H9 (cell line): ENCODE results near the gene AGAP3. TPM values are rescaled to one million over a fixed set of nuclear protein-coding genes. Genes with fewer than 3 reads are reported as not detected.

Source experiments
- DNase-seq: peaks from one replicate; pipeline ENCODE4 v3.0.0-alpha.2; 2017
- H2AFZ ChIP-seq: one replicate; pipeline ENCODE4 v1.6.1; 2013; ENCODE audit warnings: mild to moderate bottlenecking, low read length, control low read depth, moderate library complexity
- H2AK5ac ChIP-seq: 2 replicates; pipeline ENCODE4 v1.6.1; 2013; ENCODE audit warnings: low read length, control low read depth, mixed read lengths; ENCODE audit not compliant: insufficient read length
- H2BK120ac ChIP-seq: one replicate; pipeline ENCODE4 v1.6.1; 2013; ENCODE audit warnings: low read depth, mild to moderate bottlenecking, low read length, control low read depth, inconsistent platforms; ENCODE audit not compliant: poor library complexity, severe bottlenecking
- H2BK12ac ChIP-seq: 2 replicates; pipeline ENCODE4 v1.6.1; 2013; ENCODE audit warnings: low read length, control low read depth, mixed read lengths, low read depth; ENCODE audit not compliant: insufficient read length
- H2BK15ac ChIP-seq: 2 replicates; pipeline ENCODE4 v1.6.1; 2013; ENCODE audit warnings: low read depth, low read length, control low read depth
- H2BK20ac ChIP-seq: one replicate; pipeline ENCODE4 v1.6.1; 2013; ENCODE audit warnings: low read depth, mild to moderate bottlenecking, low read length, control low read depth, inconsistent platforms; ENCODE audit not compliant: poor library complexity, severe bottlenecking
- H2BK5ac ChIP-seq: 2 replicates; pipeline ENCODE4 v1.6.1; 2013; ENCODE audit warnings: low read length, control low read depth, mixed read lengths; ENCODE audit not compliant: insufficient read length
- H3K14ac ChIP-seq: 2 replicates; pipeline ENCODE4 v1.6.1; 2013; ENCODE audit warnings: low read length, control low read depth; ENCODE audit not compliant: insufficient read depth
- H3K18ac ChIP-seq: 2 replicates; pipeline ENCODE4 v1.6.1; 2013; ENCODE audit warnings: low read depth, mild to moderate bottlenecking, mixed read lengths, low read length, control low read depth; ENCODE audit not compliant: insufficient read length
- H3K23ac ChIP-seq: 2 replicates; pipeline ENCODE4 v1.6.1; 2013; ENCODE audit warnings: low read length, control low read depth, mixed read lengths, low read depth; ENCODE audit not compliant: insufficient read length
- H3K23me2 ChIP-seq: 2 replicates; pipeline ENCODE4 v1.6.1; 2013; ENCODE audit warnings: low read depth, mild to moderate bottlenecking, mixed read lengths, low read length, control low read depth; ENCODE audit not compliant: insufficient read length, poor library complexity, severe bottlenecking
- H3K27ac ChIP-seq: 2 replicates; pipeline ENCODE4 v1.5.1; 2013; ENCODE audit warnings: low read length, control low read depth, mixed read lengths, low read depth; ENCODE audit not compliant: insufficient read length
- H3K27me3 ChIP-seq: 2 replicates; pipeline ENCODE4 v1.6.1; 2013; ENCODE audit warnings: low read length, control low read depth, inconsistent platforms; ENCODE audit not compliant: insufficient read depth
- H3K4ac ChIP-seq: 2 replicates; pipeline ENCODE4 v1.6.1; 2013; ENCODE audit warnings: low read depth, mild to moderate bottlenecking, control low read depth, inconsistent platforms, low read length, moderate library complexity
- H3K4me1 ChIP-seq: 2 replicates; pipeline ENCODE4 v1.6.1; 2013; ENCODE audit warnings: low read length, control low read depth, inconsistent platforms; ENCODE audit not compliant: insufficient read depth
- H3K4me2 ChIP-seq: 2 replicates; pipeline ENCODE4 v1.6.1; 2013; ENCODE audit warnings: low read length, control low read depth, mixed read lengths; ENCODE audit not compliant: insufficient read length, insufficient read depth
- H3K56ac ChIP-seq: 2 replicates; pipeline ENCODE4 v1.6.1; 2013; ENCODE audit warnings: low read depth, mild to moderate bottlenecking, mixed read lengths, low read length, control low read depth; ENCODE audit not compliant: insufficient read length
- H3K79me1 ChIP-seq: 2 replicates; pipeline ENCODE4 v1.6.1; 2013; ENCODE audit warnings: low read depth, mild to moderate bottlenecking, moderate library complexity, low read length, control low read depth, inconsistent platforms; ENCODE audit not compliant: insufficient read depth, poor library complexity, severe bottlenecking
- H3K79me2 ChIP-seq: 2 replicates; pipeline ENCODE4 v1.6.1; 2013; ENCODE audit warnings: low read length, control low read depth, inconsistent platforms; ENCODE audit not compliant: insufficient read depth
- H3K9ac ChIP-seq: 2 replicates; pipeline ENCODE4 v1.6.1; 2013; ENCODE audit warnings: low read length, control low read depth, mixed read lengths; ENCODE audit not compliant: insufficient read length; ENCODE audit errors: extremely low read depth
- H3K9me3 ChIP-seq: one replicate; pipeline ENCODE4 v1.6.1; 2013; ENCODE audit warnings: low read depth, low read length, inconsistent platforms; ENCODE audit not compliant: control insufficient read depth
- H3T11ph ChIP-seq: one replicate; pipeline ENCODE4 v1.6.1; 2013; ENCODE audit warnings: mild to moderate bottlenecking, low read length, control low read depth, inconsistent platforms
- H4K20me1 ChIP-seq: one replicate; pipeline ENCODE4 v1.6.1; 2013; ENCODE audit not compliant: control insufficient read depth, insufficient read length, insufficient read depth
- H4K5ac ChIP-seq: 2 replicates; pipeline ENCODE4 v1.6.1; 2013; ENCODE audit warnings: low read depth, mild to moderate bottlenecking, mixed read lengths, low read length, control low read depth; ENCODE audit not compliant: insufficient read length
- H4K8ac ChIP-seq: replicated peaks from 2 replicates; pipeline ENCODE4 v1.6.1; 2013; ENCODE audit warnings: low read length, control low read depth, mixed read lengths, low read depth; ENCODE audit not compliant: insufficient read length
- H4K91ac ChIP-seq: 2 replicates; pipeline ENCODE4 v1.6.1; 2013; ENCODE audit warnings: low read depth, mild to moderate bottlenecking, moderate library complexity, mixed read lengths, low read length, control low read depth; ENCODE audit not compliant: insufficient read length
- H3K27ac Mint-ChIP-seq, 3 experiments: 2 replicates in 2 of 3; 3 replicates in 1 of 3; pipeline ENCODE4 v1.8.0; 2020 to 2021; ENCODE audit warnings: mixed read lengths in 3 of 3, mild to moderate bottlenecking in 1 of 3, moderate library complexity in 1 of 3
- H3K27me3 Mint-ChIP-seq: 2 replicates; pipeline ENCODE4 v1.8.0; 2021; ENCODE audit warnings: low read depth, mild to moderate bottlenecking, moderate library complexity, mixed read lengths
- H3K36me3 Mint-ChIP-seq, 3 experiments: 2 replicates in 2 of 3; 3 replicates in 1 of 3; pipeline ENCODE4 v1.8.0; 2020 to 2021; ENCODE audit warnings: low read depth in 3 of 3, mixed read lengths in 3 of 3; ENCODE audit not compliant: insufficient read depth in 1 of 3
- H3K4me1 Mint-ChIP-seq, 2 experiments: 2 replicates each; pipeline ENCODE4 v1.8.0; 2020; ENCODE audit warnings: mixed read lengths in 2 of 2
- H3K4me3 Mint-ChIP-seq, 2 experiments: 2 replicates in 1 of 2; 3 replicates in 1 of 2; pipeline ENCODE4 v1.8.0; 2020 to 2021; ENCODE audit warnings: mild to moderate bottlenecking in 2 of 2, mixed read lengths in 2 of 2, moderate library complexity in 1 of 2
- H3K9me3 Mint-ChIP-seq, 2 experiments: 2 replicates in 1 of 2; 3 replicates in 1 of 2; pipeline ENCODE4 v1.8.0; 2020; ENCODE audit warnings: mild to moderate bottlenecking in 2 of 2, mixed read lengths in 2 of 2, moderate library complexity in 1 of 2
- CTCF ChIP-seq: fragments of 200-600 bp; sonication (generic); conservative IDR thresholded peaks from 3 replicates; pipeline ENCODE4 v1.8.0; 2021; ENCODE audit warnings: antibody characterized with exemption, mild to moderate bottlenecking
- whole genome bisulfite sequencing: extraction: QIAGEN DNeasy Blood & Tissue Kit; methylation state at CpG from one replicate; pipeline ENCODE4 v1.1.7; 2013; ENCODE audit warnings: missing lambda C conversion rate, low lambda C conversion rate, mixed read lengths; ENCODE audit not compliant: insufficient read length; ENCODE audit errors: extremely low coverage; 5-methylcytosine and 5-hydroxymethylcytosine counted together
- total RNA-seq: library from RNA; stranded (reverse); gene quantifications from 2 replicates; pipeline ENCODE4 v1.2.1, GENCODE V29; 2021

Gene AGAP3
- total RNA-seq, 1 experiment from 2014 or later = 97.7 TPM

- Mint-ChIP-seq H3K36me3 (peaks cover 0 to 18% (median 3%) of the 10 kb centered on the region in 3 experiments; a peak in 5 of 7 replicates), H3K27me3 (peaks cover 15% of the 10 kb centered on the region), H3K4me3 (peak overlapping the region; percentile 84 to 93), H3K9me3 (no peaks in the 10 kb centered on the region; a peak in 1 of 5 replicates), H3K27ac (peak overlapping the region in 1 of 3 experiments; percentile 82; a peak in 1 of 7 replicates), H3K4me1 (peaks cover 39 to 40% of the 10 kb centered on the region in 2 experiments)
- Histone ChIP-seq H3K23me2 (peaks cover 17% of the 10 kb centered on the region), H2AK5ac (no peak overlapping the region), H3K79me1 (peaks cover 4% of the 10 kb centered on the region), H2BK15ac (no peak overlapping the region), H3K9ac (peak overlapping the region; percentile 3), H2AFZ (no peak overlapping the region), H4K91ac (no peak overlapping the region), H2BK120ac (no peak overlapping the region), H2BK20ac (no peak overlapping the region), H3K9me3 (no peaks in the 10 kb centered on the region), H3K18ac (no peak overlapping the region), H3K56ac (no peak overlapping the region), H4K20me1 (no peaks in the 10 kb centered on the region), H3K79me2 (peaks cover 13% of the 10 kb centered on the region; the same call in 1 of the 2 replicates), H4K5ac (no peak overlapping the region), H3K14ac (no peak overlapping the region; the same call in 1 of the 2 replicates), H3K27ac (no peak overlapping the region), H3K4me2 (peak overlapping the region; percentile 47), H3K4me1 (peaks cover 2% of the 10 kb centered on the region; the same call in 1 of the 2 replicates), H4K8ac (no peak overlapping the region), H2BK12ac (no peak overlapping the region), H2BK5ac (no peak overlapping the region), H3K4ac (no peak overlapping the region), H3T11ph (no peak overlapping the region), H3K23ac (no peak overlapping the region), H3K27me3 (no peaks in the 10 kb centered on the region; the same call in 1 of the 2 replicates)
- WGBS = no CpG with 5 or more reads among the region's 16 CpGs
- no peak for TF ChIP-seq CTCF
- no peak for DNase-seq
These were observed 2.0 kb downstream of the AGAP3 start for GRCh38 chr7:151088019-151088855.
